Stromal cell of bone marrow (primary cell): Measurements from ENCODE around the gene FOXR1.
A peak's percentile ranks its signal among the peaks of the same experiment; 100 is the strongest.

ENCODE experiments used
- DNase-seq: peaks from one replicate; pipeline ENCODE4 v3.0.0-alpha.2; 2012; ENCODE audit warnings: low read depth

Gene FOXR1

GRCh38 chr11:119026970-119027369 is 55.4 kb downstream of the FOXR1 start:
- no peak for DNase-seq

DNA sequence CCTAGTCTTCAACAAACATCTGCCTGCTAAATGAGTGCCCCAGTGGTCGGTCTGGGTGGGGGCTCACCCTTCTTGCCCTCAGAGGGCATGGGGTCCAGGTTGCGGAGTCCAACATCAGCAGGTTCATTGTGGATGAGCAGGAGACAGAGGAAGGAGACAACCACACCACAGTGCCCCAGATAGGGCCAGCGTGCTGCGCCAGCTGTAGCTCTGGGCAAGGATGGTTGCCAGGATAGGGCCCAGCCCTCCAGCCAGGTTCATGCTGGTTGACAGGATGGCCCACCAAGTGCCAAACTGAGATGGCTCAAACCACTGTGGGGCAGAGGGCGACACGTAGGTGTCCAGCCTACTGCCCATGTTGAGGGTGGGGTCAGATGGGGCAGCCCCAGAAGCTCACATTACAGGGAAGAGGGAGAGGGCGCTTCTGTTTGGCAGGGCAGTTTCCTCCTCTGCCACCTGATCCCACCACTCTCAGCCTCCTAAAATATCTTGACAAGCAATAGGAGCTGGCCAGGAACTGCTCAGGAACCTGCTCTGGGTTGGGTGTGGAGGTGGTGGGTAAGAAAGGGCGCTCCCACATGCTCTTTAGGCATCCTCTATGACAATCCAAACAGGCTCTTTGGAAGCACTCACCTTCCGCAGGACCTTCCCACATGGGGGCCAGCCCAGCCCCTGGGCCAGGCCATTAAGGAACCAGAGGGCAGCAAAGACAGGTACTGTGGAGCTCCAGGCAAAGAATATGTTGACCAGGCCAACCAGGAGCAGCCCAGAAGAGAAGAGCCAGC is 56.2 kb downstream of the FOXR1 start:
- DNase-seq, result no peak

DNA sequence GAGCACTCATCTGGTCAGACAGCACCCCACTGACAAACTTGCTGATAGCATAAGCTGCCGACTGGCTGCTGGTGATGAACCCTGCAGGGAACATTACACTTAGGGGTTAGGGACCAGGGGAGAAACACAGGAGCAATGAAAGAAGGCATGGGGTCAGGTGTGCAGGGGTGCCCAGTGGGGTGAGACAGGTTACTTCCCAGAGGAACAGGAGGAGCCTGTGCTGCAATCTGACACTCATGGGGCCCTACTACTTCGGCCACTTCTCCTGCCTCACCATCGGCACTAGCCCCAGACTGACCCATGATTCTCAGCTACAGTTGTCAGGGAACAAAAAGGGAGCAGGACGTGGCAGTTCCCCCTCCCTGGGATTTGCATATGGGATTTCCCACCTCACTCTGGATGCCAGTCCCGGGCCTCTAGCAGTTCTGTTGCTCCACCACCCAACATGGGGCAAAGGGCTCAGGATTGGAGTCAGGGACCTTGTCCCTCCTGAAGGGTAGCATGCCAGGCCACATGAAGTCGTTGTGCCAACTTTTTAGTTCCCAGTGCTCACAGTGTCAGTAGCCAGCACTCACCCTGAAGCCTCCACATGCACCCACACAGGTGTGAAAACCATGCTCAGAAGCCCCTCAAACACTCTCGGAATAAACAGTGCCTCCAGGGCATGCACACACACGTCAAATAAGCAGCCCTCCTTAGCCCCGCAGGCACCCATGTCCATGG is 56.9 kb downstream of the FOXR1 start:
- no peak for DNase-seq

DNA sequence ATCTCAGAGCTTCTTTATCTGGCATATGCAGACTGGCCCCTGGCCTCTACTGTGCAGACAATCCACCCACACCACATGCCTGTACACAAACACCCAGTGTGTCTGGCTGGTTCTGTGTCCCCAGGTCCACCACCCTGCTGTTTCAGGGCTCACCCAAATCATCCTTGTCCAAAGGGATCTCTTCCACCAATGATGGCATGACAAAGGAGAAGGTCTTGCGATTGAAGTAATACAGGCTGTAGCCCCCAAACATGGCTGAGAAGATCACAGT is 57.4 kb downstream of the FOXR1 start:
- DNase-seq, result no peak

- no peak for DNase-seq
Measured at GRCh38 chr11:119029340-119030028, 57.9 kb downstream of the FOXR1 start.

- DNase-seq, result no peak
Measured at GRCh38 chr11:119030029-119030328, 58.4 kb downstream of the FOXR1 start.

DNA sequence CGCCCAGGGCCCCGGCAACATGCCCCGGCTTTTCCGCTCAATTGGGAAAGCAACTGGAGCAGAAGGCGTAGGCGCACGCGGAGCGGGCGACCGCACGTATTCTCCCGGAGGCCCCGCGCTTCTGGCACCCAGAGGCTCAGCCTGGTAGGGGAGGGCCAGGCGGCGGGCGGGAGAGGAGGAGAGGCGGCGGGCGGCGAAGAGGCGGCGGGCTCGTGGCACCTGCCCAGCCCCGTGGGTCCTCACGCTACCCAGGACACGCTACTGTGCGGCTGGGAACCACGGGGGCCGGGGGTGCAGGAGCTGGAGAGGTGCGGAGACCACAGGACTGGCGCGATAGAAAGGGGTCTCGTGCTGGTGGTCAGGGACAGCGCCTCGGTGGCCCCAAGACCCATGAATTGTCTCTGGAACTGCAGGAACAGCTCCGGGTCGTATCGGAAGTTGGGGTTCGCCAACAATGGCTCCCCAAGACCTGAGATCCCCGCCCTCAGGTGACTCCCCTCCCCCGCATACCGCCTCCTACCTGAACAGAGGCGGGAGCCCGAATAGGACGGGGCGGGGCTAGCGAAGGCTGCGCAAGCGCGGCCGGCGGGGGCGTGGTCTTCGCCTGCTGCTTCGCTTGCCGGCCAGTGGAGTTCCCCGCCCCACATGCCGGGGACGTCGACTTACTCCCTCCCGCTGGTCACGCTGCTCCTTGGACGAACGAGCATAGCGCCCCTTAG is 58.9 kb downstream of the FOXR1 start, which contains the start of gene SLC37A4:
Gene SLC37A4, minus strand, starts transcription at position 549 of the 719 bp plus-strand sequence.
- DNase-seq, result peak; percentile 94
